Stimulated activated CD8-positive, alpha-beta memory T cell treated with anti-CD3 and anti-CD28 coated beads, Interleukin-4, amount 100 ng/mL, for 4 hours (primary cell): ENCODE results near the gene UTS2B.

ENCODE experiments used
- DNase-seq, 2 donors: peaks; one replicate each; pipeline ENCODE4 v3.0.0-alpha.2; 2020; ENCODE audit warnings: low read depth in 2 of 2, low spot score in 1 of 2

UTS2B gene

GRCh38 chr3:191244242-191244867 lies 86.0 kb downstream of the UTS2B start:
- no peak for DNase-seq

- no peak for DNase-seq
These were observed 89.8 kb downstream of the UTS2B start for GRCh38 chr3:191240486-191240885.

- DNase-seq = no peak
These were observed 90.8 kb downstream of the UTS2B start for GRCh38 chr3:191239407-191240031.

- DNase-seq = no peak
These were observed 92.0 kb downstream of the UTS2B start for GRCh38 chr3:191238321-191238817.

GRCh38 chr3:191237047-191237882 lies 93.1 kb downstream of the UTS2B start:
- no peak for DNase-seq

- DNase-seq = no peak
These were observed 93.7 kb downstream of the UTS2B start for GRCh38 chr3:191236646-191237045.

- DNase-seq = no peak
These were observed 94.7 kb downstream of the UTS2B start for GRCh38 chr3:191235331-191236314.

GRCh38 chr3:191234216-191234615 lies 96.1 kb downstream of the UTS2B start:
- DNase-seq = no peak

- DNase-seq = no peak
These were observed 102.8 kb downstream of the UTS2B start for GRCh38 chr3:191227541-191227940.

GRCh38 chr3:191221638-191222037 lies 108.7 kb downstream of the UTS2B start:
- no peak for DNase-seq

GRCh38 chr3:191220908-191221307 lies 109.4 kb downstream of the UTS2B start:
- no peak for DNase-seq

GRCh38 chr3:191217301-191217700 lies 113.0 kb downstream of the UTS2B start:
- no peak for DNase-seq
